ENCODE data around the gene ARHGAP23.

- TF ChIP-seq CTCF (conservative IDR thresholded peaks at IDR 0.05 in 1 of 2, IDR thresholded peaks at IDR 0.05 in 1 of 2; ENCODE audit: extremely low read depth in 1 of 2, insufficient read depth in 1 of 2, low read depth in 1 of 2, low read length in 2 of 2), result no peak
- no peak for TF ChIP-seq EZH2 (IDR thresholded peaks at IDR 0.05; ENCODE audit: borderline replicate concordance, low read length)
Measured at GRCh38 chr17:38539386-38539785, 111.1 kb downstream of the ARHGAP23 start.

All from mammary epithelial cell (primary cell).